ENCODE results near the gene SUPT20H. TPM values are rescaled to one million over a fixed set of nuclear protein-coding genes. Genes with fewer than 3 reads are reported as not detected.

The SUPT20H gene
- total RNA-seq (ENCODE audit: unreplicated experiment) = 56.1 TPM
- long read RNA-seq, partial matches to known transcripts = 1 of 11 reads
- long read RNA-seq, other reads (novel, unspliced or antisense) = 8 of 11 reads

GRCh38 chr13:37058910-37059847 lies at the start of gene SUPT20H:
SUPT20H (minus strand) TSS chr13:37059688; CDS start chr13:37051490, 8,198 bp downstream.
- H3K27ac Mint-ChIP-seq (ENCODE audit: unreplicated experiment) = peak within 1 kb of the TSS; percentile 98
- no peaks in the 10 kb centered on the region for H3K9me3 Mint-ChIP-seq (ENCODE audit: unreplicated experiment)
- TF ChIP-seq CTCF (IDR thresholded peaks at IDR 0.05; ENCODE audit: unreplicated experiment) = no peak
- DNase-seq (ENCODE audit: low spot score) = peak; percentile 94
- peaks cover 8% of the 10 kb centered on the region for H3K36me3 Mint-ChIP-seq (ENCODE audit: low read depth, unreplicated experiment)
- H3K4me3 Mint-ChIP-seq (ENCODE audit: unreplicated experiment) = peak within 1 kb of the TSS; percentile 96
- peaks cover 11% of the 10 kb centered on the region for H3K4me1 Mint-ChIP-seq (ENCODE audit: unreplicated experiment)
- H3K27me3 Mint-ChIP-seq (ENCODE audit: unreplicated experiment) = no peaks in the 10 kb centered on the region

DNA sequence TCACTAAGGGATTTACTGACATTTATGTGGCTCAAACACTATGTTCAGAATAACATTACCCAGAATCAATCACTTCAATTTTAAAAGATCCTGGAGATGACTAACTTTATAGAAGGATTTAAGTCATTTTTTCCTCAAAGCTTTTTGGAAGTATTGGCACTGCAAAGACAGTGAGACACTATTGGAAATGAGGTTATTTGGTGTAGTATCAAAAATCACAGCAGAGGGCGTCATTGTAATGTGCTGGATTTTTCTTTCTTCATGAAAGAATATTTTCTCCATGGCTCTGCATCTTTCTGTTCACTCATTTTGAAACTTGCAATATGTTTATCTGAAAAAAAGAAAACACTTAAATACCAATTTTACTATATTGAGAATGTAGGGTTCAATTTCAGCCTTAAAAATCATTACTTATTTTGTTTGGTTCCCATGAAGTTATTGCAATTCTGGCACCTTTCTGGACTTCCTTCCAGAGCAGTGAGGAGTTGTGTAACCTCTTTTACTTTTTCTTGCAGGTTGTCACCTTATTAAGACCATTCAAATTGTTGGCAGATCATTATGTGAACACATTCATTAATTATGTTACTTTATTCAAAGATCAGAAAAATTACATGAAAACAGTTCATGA lies 49.7 kb upstream of the SUPT20H start:
- H3K9me3 Mint-ChIP-seq (ENCODE audit: unreplicated experiment) = no peaks in the 10 kb centered on the region
- DNase-seq (ENCODE audit: low spot score) = peak; percentile 30
- no peak overlapping the region for H3K4me3 Mint-ChIP-seq (ENCODE audit: unreplicated experiment)
- TF ChIP-seq CTCF (IDR thresholded peaks at IDR 0.05; ENCODE audit: unreplicated experiment) = peak; percentile 68
- H3K36me3 Mint-ChIP-seq (ENCODE audit: low read depth, unreplicated experiment) = no peaks in the 10 kb centered on the region
- peaks cover 5% of the 10 kb centered on the region for H3K4me1 Mint-ChIP-seq (ENCODE audit: unreplicated experiment)
- H3K27ac Mint-ChIP-seq (ENCODE audit: unreplicated experiment) = no peak overlapping the region
- no peaks in the 10 kb centered on the region for H3K27me3 Mint-ChIP-seq (ENCODE audit: unreplicated experiment)

- Mint-ChIP-seq H3K4me1 (ENCODE audit: unreplicated experiment) (peaks cover 5% of the 10 kb centered on the region), H3K27me3 (ENCODE audit: unreplicated experiment) (no peaks in the 10 kb centered on the region)
Observed at GRCh38 chr13:37107868-37108267, 48.4 kb upstream of the SUPT20H start.

GRCh38 chr13:37107456-37107855 lies 48.0 kb upstream of the SUPT20H start:
- no peak for DNase-seq (ENCODE audit: low spot score)
- Mint-ChIP-seq H3K4me3 (ENCODE audit: unreplicated experiment) (no peak overlapping the region), H3K27me3 (ENCODE audit: unreplicated experiment) (no peaks in the 10 kb centered on the region), H3K4me1 (ENCODE audit: unreplicated experiment) (peaks cover 5% of the 10 kb centered on the region), H3K36me3 (ENCODE audit: low read depth, unreplicated experiment) (no peaks in the 10 kb centered on the region), H3K27ac (ENCODE audit: unreplicated experiment) (no peak overlapping the region), H3K9me3 (ENCODE audit: unreplicated experiment) (no peaks in the 10 kb centered on the region)
- no peak for TF ChIP-seq CTCF (IDR thresholded peaks at IDR 0.05; ENCODE audit: unreplicated experiment)

More at GRCh38 chr13:37107868-37108267, 48.4 kb upstream of the SUPT20H start:
- no peaks in the 10 kb centered on the region for H3K9me3 Mint-ChIP-seq (ENCODE audit: unreplicated experiment)
- no peak for TF ChIP-seq CTCF (IDR thresholded peaks at IDR 0.05; ENCODE audit: unreplicated experiment)
- no peak for DNase-seq (ENCODE audit: low spot score)
- no peaks in the 10 kb centered on the region for H3K36me3 Mint-ChIP-seq (ENCODE audit: low read depth, unreplicated experiment)
- no peak overlapping the region for H3K27ac Mint-ChIP-seq (ENCODE audit: unreplicated experiment)
- H3K4me3 Mint-ChIP-seq (ENCODE audit: unreplicated experiment) = no peak overlapping the region

All from endothelial cell (in vitro differentiated cells).